NCI-H226 (cell line): ENCODE data around the gene CFAP92.
A peak's percentile ranks its signal among the peaks of the same experiment; 100 is the strongest.

Source experiments
- DNase-seq: peaks from one replicate; pipeline ENCODE4 v3.0.0-alpha.2; 2015

CFAP92 gene

GRCh38 chr3:128993461-128994172 is at the start of gene CFAP92:
Gene CFAP92, minus strand, starts transcription at chr3:128994076. Its CDS starts 772 bp downstream, at chr3:128993304.
- peak; percentile 74 for DNase-seq

- DNase-seq = no peak
Observed at GRCh38 chr3:129040579-129041300, 46.9 kb upstream of the CFAP92 start.

GRCh38 chr3:129040039-129040336 is 46.1 kb upstream of the CFAP92 start:
- no peak for DNase-seq

- no peak for DNase-seq
Observed at GRCh38 chr3:129039271-129040038, 45.6 kb upstream of the CFAP92 start.

GRCh38 chr3:129038121-129038855 is 44.4 kb upstream of the CFAP92 start:
- DNase-seq = no peak

GRCh38 chr3:129037093-129037419 is 43.2 kb upstream of the CFAP92 start:
- DNase-seq = no peak

GRCh38 chr3:129036222-129037092 is 42.6 kb upstream of the CFAP92 start:
- DNase-seq = no peak

GRCh38 chr3:129035360-129036221 is 41.7 kb upstream of the CFAP92 start:
- DNase-seq = no peak

GRCh38 chr3:129034642-129035041 is 40.8 kb upstream of the CFAP92 start:
- no peak for DNase-seq

GRCh38 chr3:129033633-129034321 is 39.9 kb upstream of the CFAP92 start:
- no peak for DNase-seq

- no peak for DNase-seq
Observed at GRCh38 chr3:129033151-129033550, 39.3 kb upstream of the CFAP92 start.

GRCh38 chr3:129032716-129033115 is 38.8 kb upstream of the CFAP92 start:
- DNase-seq = no peak

GRCh38 chr3:129031476-129032215 is 37.8 kb upstream of the CFAP92 start:
- DNase-seq = no peak

GRCh38 chr3:129030611-129031010 is 36.7 kb upstream of the CFAP92 start:
- DNase-seq = no peak

GRCh38 chr3:129028866-129029265 is 35.0 kb upstream of the CFAP92 start:
- DNase-seq = no peak

- DNase-seq = no peak
Observed at GRCh38 chr3:129027544-129027880, 33.6 kb upstream of the CFAP92 start.

- peak; percentile 96 for DNase-seq
Observed at GRCh38 chr3:129026728-129027543, 33.1 kb upstream of the CFAP92 start.

- DNase-seq = no peak
Observed at GRCh38 chr3:129025691-129026435, 32.0 kb upstream of the CFAP92 start.
